CD14-positive monocyte (primary cell): ENCODE results near the gene IFFO2. TPM values are rescaled to one million over a fixed set of nuclear protein-coding genes. Genes with fewer than 3 reads are reported as not detected.

ENCODE experiments used
- DNase-seq, 3 donors: peaks; one replicate each; pipeline ENCODE4 v3.0.0-alpha.2; 2011 to 2022
- H2AFZ ChIP-seq: 2 replicates; pipeline ENCODE4 v1.6.0; 2012; ENCODE audit warnings: mild to moderate bottlenecking, low read depth, low read length, inconsistent platforms; ENCODE audit not compliant: insufficient read depth, poor library complexity, severe bottlenecking
- H3K27ac ChIP-seq, 2 donors: 1 replicate in 1 of 2; 2 replicates in 1 of 2; pipeline ENCODE4 v1.5.1; 2012 to 2013; ENCODE audit warnings: low read length in 2 of 2, control low read depth in 1 of 2, inconsistent platforms in 1 of 2, low read depth in 1 of 2, mild to moderate bottlenecking in 1 of 2
- H3K27me3 ChIP-seq, 2 donors: one replicate each; pipeline versions ENCODE4 v1.6.0 to v1.6.1; 2011 to 2013; ENCODE audit warnings: low read length in 2 of 2; ENCODE audit not compliant: control insufficient read depth in 2 of 2, insufficient read depth in 2 of 2
- H3K36me3 ChIP-seq, 2 donors: replicated peaks in 1 of 2; 1 replicate in 1 of 2; 2 replicates in 1 of 2; pipeline versions ENCODE4 v1.5.1 to v1.6.1; 2012 to 2013; ENCODE audit warnings: low read length in 2 of 2, control low read depth in 1 of 2, inconsistent platforms in 1 of 2, mild to moderate bottlenecking in 1 of 2; ENCODE audit not compliant: insufficient read depth in 2 of 2, control insufficient read depth in 1 of 2
- H3K4me1 ChIP-seq, 2 donors: 1 replicate in 1 of 2; 2 replicates in 1 of 2; pipeline versions ENCODE4 v1.5.1 to v1.6.1; 2012 to 2013; ENCODE audit warnings: low read length in 2 of 2, control low read depth in 1 of 2, inconsistent platforms in 1 of 2, mild to moderate bottlenecking in 1 of 2, moderate library complexity in 1 of 2; ENCODE audit not compliant: insufficient read depth in 2 of 2, control insufficient read depth in 1 of 2
- H3K4me2 ChIP-seq: replicated peaks from 2 replicates; pipeline ENCODE3; 2012; ENCODE audit warnings: low read length, moderate library complexity, mild to moderate bottlenecking; ENCODE audit not compliant: poor library complexity, severe bottlenecking; ENCODE audit errors: extremely low read depth
- H3K4me3 ChIP-seq, 3 experiments: fragments of 200-600 bp in 1 of 3; sonication (generic) in 1 of 3; replicated peaks in 1 of 3; 1 replicate in 2 of 3; 2 replicates in 1 of 3; pipeline ENCODE4 v1.5.1; 2011 to 2013; ENCODE audit warnings: low read length in 3 of 3, mild to moderate bottlenecking in 3 of 3, control low read depth in 2 of 3, low read depth in 2 of 3, inconsistent platforms in 1 of 3, moderate library complexity in 1 of 3
- H3K79me2 ChIP-seq: 2 replicates; pipeline ENCODE4 v1.6.0; 2012; ENCODE audit warnings: mild to moderate bottlenecking, control low read depth, inconsistent platforms, low read length, moderate library complexity; ENCODE audit not compliant: insufficient read depth
- H3K9ac ChIP-seq: 2 replicates; pipeline ENCODE4 v1.6.0; 2017; ENCODE audit warnings: low read length, mild to moderate bottlenecking; ENCODE audit not compliant: insufficient read depth, poor library complexity, severe bottlenecking
- H3K9me3 ChIP-seq, 2 donors: replicated peaks in 1 of 2; 1 replicate in 1 of 2; 2 replicates in 1 of 2; pipeline versions ENCODE4 v1.5.1 to v1.6.1; 2012 to 2013; ENCODE audit warnings: low read length in 2 of 2, control low read depth in 1 of 2; ENCODE audit not compliant: control insufficient read depth in 1 of 2, insufficient read depth in 1 of 2
- H4K20me1 ChIP-seq: 2 replicates; pipeline ENCODE4 v1.6.0; 2012; ENCODE audit warnings: mild to moderate bottlenecking, low read length, control low read depth, moderate library complexity; ENCODE audit not compliant: insufficient read depth
- H3K27ac Mint-ChIP-seq, 7 donors: one replicate each; pipeline ENCODE4 v1.8.0; 2020; ENCODE audit warnings: mild to moderate bottlenecking in 7 of 7, mixed read lengths in 7 of 7, moderate library complexity in 6 of 7, inconsistent platforms in 2 of 7
- H3K27me3 Mint-ChIP-seq, 3 donors: one replicate each; pipeline ENCODE4 v1.8.0; 2021 to 2022; ENCODE audit warnings: low read depth in 3 of 3, mild to moderate bottlenecking in 3 of 3, mixed read lengths in 3 of 3, moderate library complexity in 3 of 3, inconsistent platforms in 1 of 3
- H3K36me3 Mint-ChIP-seq, 2 donors: one replicate each; pipeline ENCODE4 v1.8.0; 2020; ENCODE audit warnings: mixed read lengths in 2 of 2, inconsistent platforms in 1 of 2, mild to moderate bottlenecking in 1 of 2
- H3K4me1 Mint-ChIP-seq: one replicate; pipeline ENCODE4 v1.8.0; 2020; ENCODE audit warnings: mild to moderate bottlenecking, mixed read lengths
- H3K4me3 Mint-ChIP-seq, 2 donors: one replicate each; pipeline ENCODE4 v1.8.0; 2020; ENCODE audit warnings: mild to moderate bottlenecking in 2 of 2, mixed read lengths in 2 of 2, moderate library complexity in 1 of 2
- H3K9me3 Mint-ChIP-seq, 7 donors: one replicate each; pipeline ENCODE4 v1.8.0; 2020 to 2022; ENCODE audit warnings: mixed read lengths in 7 of 7, mild to moderate bottlenecking in 6 of 7, moderate library complexity in 6 of 7, inconsistent platforms in 2 of 7
- WGBS: methylation state at CpG from one replicate; pipeline ENCODE4 v1.1.5; 2013; ENCODE audit warnings: missing lambda C conversion rate; ENCODE audit not compliant: insufficient coverage; 5-methylcytosine and 5-hydroxymethylcytosine counted together
- intact Hi-C, 2 donors: fragments of 100-400 bp; cut with micrococcal nuclease; formaldehyde crosslinking; loops; one replicate each; pipeline versions ENCODE4 v1.15.0 to v1.15.1; 2023
- polyA plus RNA-seq, 3 donors: library from polyadenylated mRNA; depleted of rRNA in 1 of 3; unstranded in 2 of 3; stranded (reverse) in 1 of 3; fragments of 300-500 nt in 2 of 3; fragments of >200 nt in 1 of 3; fragmentation: Illumina TruSeq in 2 of 3; gene quantifications; 1 replicate in 2 of 3; 2 replicates in 1 of 3; pipeline ENCODE4 v1.2.3, GENCODE V29; 2012 to 2021
- TF ChIP-seq, protein P1 (sequence below): fragments of 200-600 bp; IDR thresholded peaks from one replicate; pipeline ENCODE4 v1.8.0; 2022; ENCODE audit warnings: antibody characterized with exemption, mild to moderate bottlenecking

IFFO2 gene
- polyA plus RNA-seq, 3 donors, result 0.78 to 17.5 (median 0.94) TPM

DNA sequence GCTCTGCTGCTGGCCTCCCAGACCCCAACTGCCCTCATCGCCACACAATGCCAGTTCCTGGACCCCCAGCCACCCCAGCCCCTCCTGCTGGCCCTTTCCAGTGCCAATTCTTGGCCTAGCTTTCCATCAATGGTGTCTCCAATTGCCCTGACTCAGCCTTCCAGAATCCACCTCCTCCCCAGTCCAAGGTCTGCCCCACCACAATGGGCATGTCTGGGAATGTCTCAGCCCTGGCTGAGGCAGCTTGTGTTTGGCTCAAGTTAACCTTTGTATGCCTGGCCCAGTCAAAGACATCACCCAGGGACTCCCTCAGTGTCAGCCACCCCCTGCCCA is 70.5 kb downstream of the IFFO2 start:
- Histone ChIP-seq H3K36me3 (peaks cover 41 to 60% of the 10 kb centered on the region in 2 donors), H3K9me3 (no peaks in the 10 kb centered on the region), H3K27me3 (no peaks in the 10 kb centered on the region), H3K9ac (no peak overlapping the region), H2AFZ (no peak overlapping the region), H3K79me2 (no peaks in the 10 kb centered on the region), H3K27ac (no peak overlapping the region), H3K4me3 (no peak overlapping the region), H4K20me1 (no peaks in the 10 kb centered on the region), H3K4me1 (no peaks in the 10 kb centered on the region), H3K4me2 (no peak overlapping the region)
- no peaks in the 10 kb centered on the region for H3K4me1 Mint-ChIP-seq
- TF ChIP-seq, protein P1, sequence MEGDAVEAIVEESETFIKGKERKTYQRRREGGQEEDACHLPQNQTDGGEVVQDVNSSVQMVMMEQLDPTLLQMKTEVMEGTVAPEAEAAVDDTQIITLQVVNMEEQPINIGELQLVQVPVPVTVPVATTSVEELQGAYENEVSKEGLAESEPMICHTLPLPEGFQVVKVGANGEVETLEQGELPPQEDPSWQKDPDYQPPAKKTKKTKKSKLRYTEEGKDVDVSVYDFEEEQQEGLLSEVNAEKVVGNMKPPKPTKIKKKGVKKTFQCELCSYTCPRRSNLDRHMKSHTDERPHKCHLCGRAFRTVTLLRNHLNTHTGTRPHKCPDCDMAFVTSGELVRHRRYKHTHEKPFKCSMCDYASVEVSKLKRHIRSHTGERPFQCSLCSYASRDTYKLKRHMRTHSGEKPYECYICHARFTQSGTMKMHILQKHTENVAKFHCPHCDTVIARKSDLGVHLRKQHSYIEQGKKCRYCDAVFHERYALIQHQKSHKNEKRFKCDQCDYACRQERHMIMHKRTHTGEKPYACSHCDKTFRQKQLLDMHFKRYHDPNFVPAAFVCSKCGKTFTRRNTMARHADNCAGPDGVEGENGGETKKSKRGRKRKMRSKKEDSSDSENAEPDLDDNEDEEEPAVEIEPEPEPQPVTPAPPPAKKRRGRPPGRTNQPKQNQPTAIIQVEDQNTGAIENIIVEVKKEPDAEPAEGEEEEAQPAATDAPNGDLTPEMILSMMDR, result no peak
- DNase-seq, result no peak
- peak overlapping the region in 2 of 7 donors; percentile 70 to 84 for H3K27ac Mint-ChIP-seq
- peaks cover 42 to 56% of the 10 kb centered on the region in 2 donors for H3K36me3 Mint-ChIP-seq
- H3K4me3 Mint-ChIP-seq, result no peak overlapping the region
- H3K9me3 Mint-ChIP-seq, result peaks cover 0 to 4% (median 0%) of the 10 kb centered on the region in 7 donors
- H3K27me3 Mint-ChIP-seq, result no peaks in the 10 kb centered on the region
- WGBS, result 100% methylated on average over 1 of the region's 1 CpG
- intact Hi-C loops, result no loop called here

DNA sequence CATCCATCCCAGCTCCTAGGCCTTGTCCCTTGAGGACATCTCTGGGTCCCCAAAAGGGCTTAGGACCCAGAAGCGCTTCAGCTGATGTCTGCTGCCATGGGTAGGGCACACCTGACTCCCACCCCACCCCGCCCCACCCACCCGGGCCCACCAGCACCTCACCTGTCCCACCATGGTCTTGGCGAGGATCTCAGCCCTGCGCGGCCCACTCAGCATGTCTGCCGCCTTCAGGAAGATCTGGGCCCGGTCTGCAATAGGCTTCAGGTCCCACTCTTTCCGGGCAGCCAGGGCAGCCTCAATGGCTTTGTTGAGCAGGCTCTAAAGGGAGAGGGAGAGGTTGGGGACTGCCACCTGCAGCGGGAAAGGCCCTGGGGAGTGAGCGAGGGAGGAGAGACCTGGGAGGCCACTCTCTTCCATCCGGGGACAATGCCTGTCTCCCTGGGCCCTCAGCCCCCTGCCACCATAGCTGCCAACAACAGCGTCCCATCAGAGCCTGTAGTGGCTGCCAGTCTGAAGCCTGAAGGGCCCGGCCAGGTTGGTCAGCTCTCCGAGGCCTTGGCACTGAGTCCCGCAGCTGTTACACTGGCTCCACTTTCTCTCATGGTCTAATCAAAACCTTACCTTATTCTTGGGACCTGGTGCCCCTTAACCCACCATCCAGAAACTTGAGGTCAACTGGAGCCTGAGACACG is 71.0 kb downstream of the IFFO2 start:
- TF ChIP-seq, protein P1, result no peak
- H3K4me1 ChIP-seq, result no peaks in the 10 kb centered on the region
- Mint-ChIP-seq H3K4me1 (no peaks in the 10 kb centered on the region), H3K27me3 (no peaks in the 10 kb centered on the region), H3K9me3 (peaks cover 0 to 4% (median 0%) of the 10 kb centered on the region in 7 donors), H3K27ac (peak overlapping the region in 2 of 7 donors; percentile 53 to 70), H3K4me3 (no peak overlapping the region), H3K36me3 (peaks cover 46 to 61% of the 10 kb centered on the region in 2 donors)
- no peak overlapping the region for H3K9ac ChIP-seq
- 95% methylated on average over 8 of the region's 17 CpGs for WGBS
- H2AFZ ChIP-seq, result no peak overlapping the region
- no peak overlapping the region for H3K4me2 ChIP-seq
- H4K20me1 ChIP-seq, result no peaks in the 10 kb centered on the region
- no peak overlapping the region for H3K4me3 ChIP-seq
- H3K79me2 ChIP-seq, result no peaks in the 10 kb centered on the region
- H3K36me3 ChIP-seq, result peaks cover 41 to 63% of the 10 kb centered on the region in 2 donors
- intact Hi-C loops, result no loop called here
- H3K27ac ChIP-seq, result no peak overlapping the region
- DNase-seq, result no peak
- H3K9me3 ChIP-seq, result no peaks in the 10 kb centered on the region
- no peaks in the 10 kb centered on the region for H3K27me3 ChIP-seq
